GM20000 (cell line): Measurements from ENCODE around the gene BMP2K.
A peak's percentile ranks its signal among the peaks of the same experiment; 100 is the strongest.
"Not testable (repeated sequence)": the region's sequence is repeated elsewhere in the genome, so short reads cannot be mapped to it uniquely, and the experiment has no call there.

Source experiments
- DNase-seq: peaks from one replicate; pipeline ENCODE4 v3.0.0; 2012; ENCODE audit warnings: low spot score
- CTCF ChIP-seq: IDR thresholded peaks from 2 replicates; pipeline ENCODE4 v1.5.1; 2012; ENCODE audit warnings: mild to moderate bottlenecking, control low read depth; ENCODE audit errors: extremely low read depth, missing control alignments

BMP2K gene

DNA sequence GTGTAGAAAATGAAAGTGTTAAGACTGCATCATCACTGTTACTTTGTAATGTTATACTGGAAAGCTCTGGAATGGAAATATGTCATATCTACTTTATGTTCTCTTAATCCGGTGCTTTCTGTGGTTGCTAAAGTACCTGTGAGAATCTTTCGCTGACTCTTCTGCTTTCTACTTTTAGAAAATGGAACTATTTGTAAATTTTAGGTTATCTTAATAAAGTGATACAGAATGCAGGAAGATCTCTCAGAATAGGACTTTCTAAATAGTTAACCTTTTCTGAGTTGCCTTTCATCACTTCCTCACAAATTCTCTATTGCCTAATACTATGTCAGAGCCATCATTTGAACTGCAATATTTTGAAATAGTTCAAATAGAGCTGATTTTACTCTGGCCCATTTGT is 69.3 kb downstream of the BMP2K start:
- peak; percentile 12 for DNase-seq
- no peak for TF ChIP-seq CTCF

DNA sequence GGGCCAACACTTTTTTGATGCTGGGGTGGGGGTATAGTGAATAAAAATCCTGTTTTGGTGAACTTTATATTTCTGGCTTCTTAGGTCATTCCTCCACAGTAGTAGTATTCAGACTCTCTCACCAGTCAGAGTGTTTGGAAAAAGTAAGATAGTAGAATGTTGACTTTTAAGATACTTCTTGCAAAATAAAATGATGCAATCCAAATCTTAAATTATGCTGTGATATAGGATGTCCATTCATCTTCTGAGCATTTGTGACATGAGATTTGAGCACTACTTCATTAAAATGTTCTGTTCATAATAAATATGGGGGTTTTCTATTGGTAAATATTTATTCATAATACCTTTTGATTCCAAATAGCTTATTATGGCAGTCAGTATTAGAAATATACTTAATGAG is 70.1 kb downstream of the BMP2K start:
- no peak for TF ChIP-seq CTCF
- DNase-seq: no peak

DNA sequence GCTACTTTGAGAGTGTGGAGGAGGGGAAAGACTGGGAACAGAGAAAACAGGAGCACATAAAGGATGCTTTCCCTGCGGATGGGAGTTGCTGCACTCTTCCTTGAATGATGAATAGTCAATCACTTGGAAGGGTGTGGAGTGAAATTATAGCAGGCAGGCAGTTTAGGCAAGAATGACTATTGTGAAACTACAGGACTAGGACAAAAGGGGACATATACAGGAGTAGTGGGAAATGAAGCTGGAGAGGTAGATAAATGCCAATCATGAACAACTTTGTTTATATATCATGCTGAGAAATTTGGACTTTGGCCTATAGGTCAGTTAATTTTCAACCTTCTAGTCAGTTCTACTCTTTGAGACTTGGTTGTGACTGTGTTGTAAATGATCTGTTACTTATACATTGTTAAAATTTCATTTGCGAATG is 86.2 kb downstream of the BMP2K start:
- no peak for DNase-seq
- TF ChIP-seq CTCF: no peak

GRCh38 chr4:78863254-78863869 is 87.2 kb downstream of the BMP2K start:
- TF ChIP-seq CTCF: no peak
- DNase-seq: no peak

DNA sequence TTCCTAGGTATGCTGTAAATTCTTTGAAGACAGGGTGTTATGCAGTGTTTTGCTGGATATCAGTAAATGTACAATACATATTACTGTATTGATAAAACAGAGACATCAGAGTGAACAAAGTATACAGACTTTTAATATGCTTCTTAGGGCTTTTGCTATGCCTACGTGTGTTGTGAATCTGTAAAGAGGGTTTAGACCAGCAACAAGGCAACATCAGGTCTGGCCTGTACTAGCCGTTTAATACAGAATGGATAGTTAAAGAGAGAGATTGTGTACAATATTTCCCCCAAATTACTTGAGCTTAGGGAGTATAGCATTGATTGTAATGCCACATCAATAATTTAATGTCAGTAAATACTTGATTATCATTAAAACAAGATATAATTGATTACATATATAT is 87.8 kb downstream of the BMP2K start:
- TF ChIP-seq CTCF: no peak
- no peak for DNase-seq

- DNase-seq: peak; percentile 18
- TF ChIP-seq CTCF: peak; percentile 47
These were observed 88.4 kb downstream of the BMP2K start for GRCh38 chr4:78864405-78865024.

DNA sequence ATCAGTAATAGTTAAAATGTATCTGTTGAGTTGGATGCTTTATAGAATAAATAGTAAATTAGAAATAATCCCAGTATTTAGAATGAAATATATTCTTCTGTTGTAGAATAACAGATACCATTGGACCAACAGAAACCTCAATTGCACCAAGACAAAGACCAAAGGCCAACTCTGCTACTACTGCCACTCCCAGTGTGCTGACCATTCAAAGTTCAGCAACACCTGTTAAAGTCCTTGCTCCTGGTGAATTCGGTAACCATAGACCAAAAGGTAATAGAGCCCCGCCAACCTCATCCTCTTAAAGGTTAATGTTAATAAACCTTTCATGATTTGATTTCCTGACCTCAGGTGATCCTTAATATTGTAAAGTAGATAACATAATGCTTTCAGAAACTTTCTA is 89.3 kb downstream of the BMP2K start:
- no peak for DNase-seq
- TF ChIP-seq CTCF: no peak

DNA sequence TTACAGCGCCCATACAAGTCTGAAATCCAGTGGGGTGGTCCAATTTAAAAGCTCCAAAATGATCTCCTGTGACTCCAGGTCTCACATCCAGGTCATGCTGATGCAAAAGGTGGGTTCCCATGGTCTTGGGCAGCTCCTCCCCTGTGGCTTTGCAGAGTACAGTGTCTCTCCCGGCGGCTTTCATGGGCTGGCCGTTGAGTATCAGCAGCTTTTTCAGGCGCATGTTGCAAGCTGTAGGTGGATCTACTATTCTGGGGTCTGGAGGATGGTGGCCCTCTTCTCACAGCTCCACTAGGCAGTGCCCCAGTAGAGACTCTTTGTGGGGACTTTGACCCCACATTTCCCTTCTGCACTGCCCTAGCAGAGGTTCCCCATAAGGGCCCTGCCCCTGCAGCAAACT is 92.6 kb downstream of the BMP2K start:
- DNase-seq: not testable (repeated sequence)
